ENCODE data around the gene C17orf50. TPM values are rescaled to one million over a fixed set of nuclear protein-coding genes. Genes with fewer than 3 reads are reported as not detected.

The C17orf50 gene
- total RNA-seq, 1 experiment from 2014 or later, result not detected

- Histone ChIP-seq H3K9ac (ENCODE audit: low read length) (no peak overlapping the region), H3K4me2 (ENCODE audit: low read length) (peak overlapping the region; percentile 82), H3K79me2 (ENCODE audit: low read length) (no peaks in the 10 kb centered on the region), H3K4me1 (ENCODE audit: insufficient read depth, low read length) (0 out of 2 replicates have a peak, but pooled peaks cover 3% of the 10 kb centered on the region), H3K4me3 (ENCODE audit: low read length) (no peak overlapping the region; the same call in 1 of the 2 replicates), H2AFZ (ENCODE audit: low read length) (0 out of 2 replicates have a peak overlapping the region, but pooled peaks have one; percentile 59), H4K20me1 (ENCODE audit: low read length) (no peaks in the 10 kb centered on the region), H3K9me3 (ENCODE audit: low read length) (no peaks in the 10 kb centered on the region), H3F3A (ENCODE audit: low read length, unreplicated experiment) (no peaks in the 10 kb centered on the region), H3K27me3 (ENCODE audit: low read length) (no peaks in the 10 kb centered on the region), H3K9me2 (replicated peaks; ENCODE audit: low read length) (no peaks in the 10 kb centered on the region), H3K27ac (ENCODE audit: low read length) (no peak overlapping the region), H3K36me3 (ENCODE audit: low read depth, low read length) (no peaks in the 10 kb centered on the region; the same call in 1 of the 2 replicates)
- no peak for ATAC-seq
- no peak for DNase-seq
- ChIA-PET POLR2A (ENCODE audit: unreplicated experiment) (interaction anchor here (1.3 kb wide), 1 partner anchor 45 kb away, joined by 6 read pairs; the partner anchor contains the start of gene TAF15), CTCF (interaction anchor here (0.5 to 1.8 kb wide), 13 partner anchors 16 to 1399 kb away, joined by 3 to 18 read pairs (median 4); partner anchors contain the start of gene TAF15)
- BruUV-seq (replicated peaks), result no TSS peak
- intact Hi-C loops (cut with micrococcal nuclease), result no loop called here
- TF ChIP-seq CTCF (conservative IDR thresholded peaks at IDR 0.05; ENCODE audit: low read depth, low read length) (no peak), EZH2 (IDR thresholded peaks at IDR 0.05; ENCODE audit: low read length, unreplicated experiment) (no peak), EZH2phosphoT487 (IDR thresholded peaks at IDR 0.05; ENCODE audit: borderline replicate concordance, low read length) (no peak)
These were observed 3.1 kb downstream of the C17orf50 start for GRCh38 chr17:35763767-35764122.

- DNase-seq, result peak; percentile 90
- Histone ChIP-seq H3K36me3 (ENCODE audit: low read depth, low read length) (no peaks in the 10 kb centered on the region; the same call in 1 of the 2 replicates), H3K27ac (ENCODE audit: low read length) (no peak overlapping the region), H4K20me1 (ENCODE audit: low read length) (no peaks in the 10 kb centered on the region), H3K4me3 (ENCODE audit: low read length) (peak overlapping the region; percentile 51; the same call in 1 of the 2 replicates), H3K27me3 (ENCODE audit: low read length) (no peaks in the 10 kb centered on the region), H3K9me2 (replicated peaks; ENCODE audit: low read length) (no peaks in the 10 kb centered on the region), H3K4me1 (ENCODE audit: insufficient read depth, low read length) (0 out of 2 replicates have a peak, but pooled peaks cover 3% of the 10 kb centered on the region), H3K9me3 (ENCODE audit: low read length) (no peaks in the 10 kb centered on the region), H3K4me2 (ENCODE audit: low read length) (peak overlapping the region; percentile 82), H3K9ac (ENCODE audit: low read length) (no peak overlapping the region), H3K79me2 (ENCODE audit: low read length) (no peaks in the 10 kb centered on the region), H3F3A (ENCODE audit: low read length, unreplicated experiment) (no peaks in the 10 kb centered on the region), H2AFZ (ENCODE audit: low read length) (peak overlapping the region; percentile 75)
- no peak for TF ChIP-seq EZH2phosphoT487 (IDR thresholded peaks at IDR 0.05; ENCODE audit: borderline replicate concordance, low read length)
- TF ChIP-seq CTCF (conservative IDR thresholded peaks at IDR 0.05; ENCODE audit: low read depth, low read length), result peak; percentile 58
- TF ChIP-seq EZH2 (IDR thresholded peaks at IDR 0.05; ENCODE audit: low read length, unreplicated experiment), result no peak
- POLR2A ChIA-PET (ENCODE audit: unreplicated experiment), result interaction anchor here (1.3 kb wide), 1 partner anchor 45 kb away, joined by 6 read pairs; the partner anchor contains the start of gene TAF15
- intact Hi-C loops (cut with micrococcal nuclease), result no loop called here
- CTCF ChIA-PET, result interaction anchor here (0.5 to 1.8 kb wide), 15 partner anchors 15 to 1400 kb away, joined by 3 to 18 read pairs (median 4); partner anchors contain the start of gene TAF15
- no TSS peak for BruUV-seq (replicated peaks)
- ATAC-seq, result peak; percentile 98
These were observed 3.7 kb downstream of the C17orf50 start for GRCh38 chr17:35764123-35764991.

Measured in PC-3 (cell line).